Measurements from ENCODE around the gene HSPG2.

Gene HSPG2

DNA sequence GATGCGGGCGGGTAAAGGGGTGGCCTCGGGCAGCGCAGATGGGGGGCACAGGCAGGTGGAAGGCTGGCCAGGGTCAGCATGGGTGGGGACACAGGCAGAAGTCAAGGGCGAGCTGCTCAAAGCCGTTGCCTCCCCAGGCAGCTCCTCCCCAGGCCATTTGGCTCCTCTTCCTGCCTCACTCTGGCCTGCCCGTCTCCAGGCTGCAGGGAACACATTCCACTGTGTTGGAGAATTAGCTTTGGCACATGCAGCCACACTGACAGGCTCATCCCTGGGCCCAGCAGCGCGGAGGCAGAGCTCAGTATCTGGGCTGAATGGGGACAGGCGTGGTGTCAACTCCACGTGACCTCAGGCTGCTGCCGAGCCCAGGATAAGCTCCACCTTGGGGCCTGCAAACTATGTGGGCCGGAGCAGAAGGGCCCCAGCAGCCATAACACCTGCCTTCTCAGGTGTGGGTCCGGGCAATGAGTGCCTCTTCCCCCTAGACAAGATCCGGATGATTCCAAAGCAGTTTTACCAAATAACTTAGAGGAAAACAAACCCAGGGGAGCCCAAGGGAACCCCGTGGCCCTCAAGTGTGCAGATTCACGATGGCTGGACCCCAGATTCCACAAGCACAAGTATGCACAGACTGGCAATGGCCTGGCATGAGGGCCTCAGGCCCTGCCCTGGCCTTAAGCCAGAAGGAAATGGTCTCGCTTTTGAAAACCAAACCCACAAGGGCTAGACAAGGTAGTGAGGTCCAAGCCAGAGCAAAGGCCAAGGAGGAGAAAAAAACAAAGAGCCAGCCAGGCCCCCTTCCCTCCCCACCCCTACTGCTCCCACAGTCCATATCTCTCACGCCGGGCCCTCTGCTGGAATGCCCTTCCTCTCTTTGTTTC is 40.2 kb downstream of the HSPG2 start:
- DNase-seq: no peak

DNA sequence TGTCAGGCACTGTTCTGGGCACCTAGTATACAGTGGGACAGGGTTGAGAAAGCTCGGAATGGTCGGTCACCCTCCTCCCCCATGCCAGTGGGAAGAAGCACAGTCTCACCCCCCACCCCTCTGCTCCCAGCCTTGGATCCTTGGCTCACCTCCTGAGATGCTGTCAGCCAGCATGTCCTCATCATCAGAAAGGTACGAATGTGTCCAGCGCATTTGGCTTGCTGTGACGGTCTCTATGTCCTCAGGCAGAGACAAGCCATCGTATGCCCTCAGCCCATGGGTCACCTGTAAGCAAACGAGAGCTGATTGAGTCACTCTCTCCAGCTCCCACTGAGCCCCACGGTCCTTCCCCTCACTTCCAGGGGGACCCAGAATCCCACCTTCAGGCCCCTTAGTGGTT is 41.1 kb downstream of the HSPG2 start:
- DNase-seq: no peak

GRCh38 chr1:21894034-21894881 is 42.9 kb downstream of the HSPG2 start:
- DNase-seq: no peak

GRCh38 chr1:21893046-21893805 is 43.9 kb downstream of the HSPG2 start:
- DNase-seq: no peak

DNA sequence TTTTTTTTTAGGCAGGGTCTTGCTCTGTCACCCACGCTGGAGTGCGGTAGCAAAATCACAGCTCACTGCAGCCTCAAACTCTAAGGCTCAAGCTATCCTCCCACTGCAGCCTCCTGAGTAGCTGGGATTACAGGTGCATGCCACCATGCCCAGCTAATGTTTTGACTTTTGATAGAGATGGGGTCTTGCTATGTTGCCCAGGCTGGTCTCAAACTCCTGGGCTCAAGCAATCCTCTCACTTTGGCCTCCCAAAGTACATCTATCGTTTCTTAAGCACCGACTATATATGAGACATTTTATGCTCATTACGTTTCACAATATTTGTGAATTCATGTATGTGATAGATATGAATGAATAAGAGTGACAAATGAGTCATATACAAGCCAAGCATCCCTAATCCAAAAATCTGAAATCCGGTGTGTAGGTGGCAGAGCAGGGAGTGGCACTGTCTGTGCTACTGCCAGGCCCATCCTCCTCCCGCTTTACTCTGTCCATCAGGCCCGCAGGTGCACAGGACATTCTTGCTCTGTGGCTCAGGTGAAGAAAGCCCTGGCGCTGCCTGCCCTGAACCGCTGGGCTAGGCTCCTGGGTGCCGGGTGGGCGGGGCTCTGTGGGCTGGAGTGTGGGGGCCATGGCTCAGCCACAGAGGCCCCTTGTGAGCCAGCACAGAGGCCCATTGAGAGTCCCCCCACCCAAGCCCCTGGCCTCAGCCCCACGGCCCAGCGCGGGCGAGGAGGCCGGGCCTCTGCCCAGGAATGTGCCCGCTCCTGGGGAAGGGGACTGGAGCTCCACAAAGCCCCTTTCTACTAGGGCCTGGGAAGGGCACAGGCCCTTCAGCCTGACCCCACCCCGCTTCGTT is 45.3 kb downstream of the HSPG2 start:
- DNase-seq: no peak

GRCh38 chr1:21891081-21891480 is 46.0 kb downstream of the HSPG2 start:
- DNase-seq: no peak

DNA sequence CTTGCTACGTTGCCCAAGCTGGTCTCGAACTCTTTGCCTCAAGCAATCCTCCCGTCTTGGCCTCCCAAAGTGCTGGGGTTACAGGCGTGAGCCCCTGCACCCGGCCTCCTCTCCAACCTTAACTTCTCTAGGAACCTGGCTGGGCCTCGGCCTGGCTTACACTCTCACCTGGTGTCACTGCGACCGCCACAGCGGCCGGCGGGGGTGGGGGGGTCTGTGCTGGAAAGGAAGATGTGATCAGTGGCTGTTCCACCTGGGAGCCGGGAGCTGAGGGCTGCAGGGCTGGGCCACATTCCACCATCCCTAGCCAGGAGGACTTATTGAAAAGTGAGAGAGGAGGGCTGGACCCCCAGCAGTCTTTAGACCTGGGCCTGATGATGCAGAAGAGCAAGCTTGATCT is 48.6 kb downstream of the HSPG2 start:
- no peak for DNase-seq

DNA sequence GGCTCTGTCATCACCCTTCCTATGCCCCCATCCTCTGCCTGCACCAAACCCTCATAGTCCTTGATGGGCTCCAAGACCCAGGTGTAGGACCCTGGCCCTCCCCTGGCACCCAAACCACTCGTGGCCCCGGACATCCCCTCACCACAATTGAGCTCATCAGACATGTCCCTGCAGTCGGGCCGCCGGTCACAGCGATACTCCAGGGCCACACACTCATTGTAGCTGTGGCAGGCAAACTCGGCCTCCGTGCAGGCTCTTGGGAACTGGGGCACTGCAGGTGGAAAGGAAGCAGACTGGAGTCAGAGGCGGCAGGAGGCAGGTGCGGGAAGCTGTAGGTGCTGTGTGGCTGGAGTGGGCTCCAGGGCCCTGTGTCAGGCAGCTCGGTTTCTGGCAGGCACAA is 49.3 kb downstream of the HSPG2 start:
- no peak for DNase-seq

DNA sequence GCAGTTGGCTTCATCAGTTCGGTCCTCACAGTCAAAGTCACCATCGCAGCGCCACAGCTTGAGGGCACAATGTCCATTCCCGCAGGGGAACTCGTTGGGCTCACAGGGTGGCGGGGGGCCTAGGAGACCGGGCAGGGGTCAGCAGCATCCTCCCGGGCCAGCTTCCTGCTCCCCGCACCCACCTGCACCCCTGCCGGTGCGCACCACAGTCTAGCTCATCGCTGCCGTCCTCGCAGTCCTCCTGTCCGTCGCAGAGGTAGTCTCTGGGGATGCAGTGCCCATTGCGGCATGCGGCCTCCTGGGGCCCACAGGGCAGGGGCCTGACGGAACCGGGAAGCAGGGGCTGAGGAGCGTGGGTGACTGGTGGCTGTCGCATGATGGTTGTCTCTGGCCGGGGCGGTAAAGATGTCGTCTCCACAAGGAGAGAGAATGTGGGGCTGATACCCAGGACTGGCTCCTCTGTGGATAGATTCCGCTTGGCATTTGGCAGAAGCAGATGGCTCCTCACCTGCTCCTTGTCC is 49.8 kb downstream of the HSPG2 start:
- DNase-seq: no peak

DNA sequence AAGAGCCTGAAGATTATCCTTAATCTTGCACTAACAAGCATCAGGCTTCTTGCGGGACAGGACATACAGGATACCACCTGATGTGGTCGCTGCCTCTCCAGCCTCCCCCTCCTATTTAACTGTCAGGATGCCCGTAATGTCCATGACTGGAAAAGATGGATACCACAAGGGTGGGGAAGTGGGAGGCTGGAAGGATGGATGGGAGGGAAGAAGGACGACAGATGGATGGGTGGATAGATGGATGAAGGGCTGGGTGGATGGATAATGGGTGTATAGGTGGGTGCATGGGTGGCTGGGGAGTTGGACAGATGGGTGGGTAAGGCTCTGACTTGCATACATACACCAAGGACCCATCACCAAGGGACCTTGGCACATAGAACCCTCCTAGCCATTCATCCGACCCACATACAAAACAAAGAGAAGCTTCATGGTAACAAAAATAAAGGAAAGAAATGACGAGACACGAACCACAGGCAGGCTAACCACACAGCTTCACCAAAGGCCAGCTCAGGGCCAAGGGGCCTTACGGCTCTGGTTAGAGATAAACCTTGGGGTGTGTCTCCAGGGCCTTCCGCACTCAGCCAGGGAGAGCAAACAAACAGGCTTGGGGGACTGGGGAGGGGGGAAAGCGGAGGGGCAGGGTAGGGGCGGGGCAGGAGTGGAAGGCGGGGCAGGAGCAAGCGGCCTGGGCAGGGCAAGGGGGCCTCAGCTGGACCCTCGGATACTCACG is 50.5 kb downstream of the HSPG2 start:
- DNase-seq: no peak

- DNase-seq: no peak
Measured at GRCh38 chr1:21885236-21886037, 51.7 kb downstream of the HSPG2 start.

DNA sequence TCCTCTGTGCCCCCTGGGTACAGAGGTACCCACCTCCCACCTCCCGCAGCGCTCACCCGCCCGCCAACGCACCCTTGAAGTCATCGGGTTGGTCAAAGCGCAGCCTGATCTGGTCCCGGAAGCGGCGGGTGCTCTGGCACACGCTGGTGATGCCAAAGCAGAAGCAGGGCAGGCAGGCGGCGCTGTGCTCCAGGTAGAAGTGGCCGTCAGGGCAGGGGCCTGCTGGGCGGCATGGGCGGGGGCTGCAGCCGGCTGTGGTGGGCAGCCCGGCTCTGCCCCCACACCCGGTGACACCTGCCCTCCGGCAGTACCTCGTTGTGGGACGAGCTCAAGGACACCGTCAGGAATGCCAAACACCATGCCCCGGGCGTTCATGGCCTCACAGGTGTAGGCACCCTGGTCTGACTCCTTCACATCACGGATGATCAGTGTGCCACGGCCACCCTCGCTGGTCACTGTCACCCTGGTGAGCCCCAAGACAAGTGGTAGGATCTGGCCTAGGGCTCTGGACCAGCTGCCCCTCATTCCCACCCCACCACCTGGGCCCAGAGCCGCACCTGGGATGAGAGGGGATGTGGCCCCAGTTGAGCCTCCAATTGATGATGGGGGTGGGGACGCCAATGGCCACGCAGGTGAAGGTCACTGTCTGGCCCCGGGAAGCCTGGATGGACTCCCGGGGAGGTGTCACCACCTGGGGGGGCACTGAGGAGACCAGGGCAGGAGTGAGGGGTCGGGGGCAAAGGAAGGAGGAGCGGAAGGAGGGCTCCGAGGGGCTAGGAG is 52.5 kb downstream of the HSPG2 start:
- no peak for DNase-seq

GRCh38 chr1:21882721-21883415 is 54.2 kb downstream of the HSPG2 start:
- DNase-seq: no peak

GRCh38 chr1:21881250-21881649 is 55.9 kb downstream of the HSPG2 start:
- no peak for DNase-seq

DNA sequence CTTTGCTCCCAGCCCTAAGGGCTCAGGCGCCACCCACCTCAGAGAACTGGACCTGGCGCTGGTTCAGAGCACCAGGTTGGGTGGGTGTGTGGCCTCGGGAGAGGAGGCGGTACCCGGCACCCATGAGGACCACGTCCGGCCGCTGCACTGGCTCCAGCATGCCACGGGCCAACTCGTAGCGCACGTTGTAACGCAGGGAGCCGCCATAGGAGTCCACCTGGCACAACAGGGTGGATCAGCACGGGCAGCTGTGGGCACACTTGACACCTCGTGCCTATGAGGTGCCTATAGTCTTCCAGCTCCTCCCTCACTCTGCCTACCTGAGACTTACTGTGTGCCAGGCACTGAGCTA is 56.5 kb downstream of the HSPG2 start:
- DNase-seq: no peak

GRCh38 chr1:21879928-21880618 is 57.0 kb downstream of the HSPG2 start:
- no peak for DNase-seq

GRCh38 chr1:21878840-21879478 is 58.2 kb downstream of the HSPG2 start:
- DNase-seq: no peak

Measured in CD4-positive, alpha-beta T cell treated with Interleukin-6 for 4 hours (primary cell).